ENCODE measurements around the gene FCGR3A.
"Not testable (repeated sequence)": the region's sequence is repeated elsewhere in the genome, so short reads cannot be mapped to it uniquely, and the experiment has no call there.

FCGR3A gene

DNA sequence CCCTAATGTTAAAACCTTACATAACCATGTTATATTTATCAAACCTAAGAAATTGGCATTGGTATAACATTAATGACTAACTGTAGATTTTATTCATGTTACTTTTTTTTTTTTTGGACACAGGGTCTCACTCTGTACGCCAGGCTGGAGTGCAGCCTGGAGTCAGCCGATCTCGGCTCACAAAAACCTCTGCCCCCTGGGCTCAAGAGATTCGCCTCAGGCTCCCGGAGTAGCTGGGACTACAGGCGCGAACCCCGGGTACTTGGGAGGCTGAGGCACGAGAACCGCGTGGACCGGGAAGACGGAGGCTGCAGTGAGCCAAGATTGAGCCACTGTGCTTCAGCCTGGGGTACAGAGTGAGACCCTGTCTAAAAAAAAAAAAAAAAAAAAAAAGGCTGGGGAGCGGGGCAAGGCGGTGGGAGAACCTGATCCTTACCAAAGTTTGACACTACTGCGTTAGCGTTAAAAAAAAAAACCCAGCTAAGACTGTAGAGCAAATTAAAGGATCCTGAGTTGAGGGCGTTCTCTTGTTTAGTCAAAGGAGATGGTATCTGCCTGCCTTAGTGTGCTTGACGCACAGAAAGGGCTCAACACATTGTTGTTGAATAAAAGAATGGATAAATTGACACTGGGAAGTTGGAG, 20.0 kb downstream of the FCGR3A start:
- not testable (repeated sequence) for DNase-seq

DNA sequence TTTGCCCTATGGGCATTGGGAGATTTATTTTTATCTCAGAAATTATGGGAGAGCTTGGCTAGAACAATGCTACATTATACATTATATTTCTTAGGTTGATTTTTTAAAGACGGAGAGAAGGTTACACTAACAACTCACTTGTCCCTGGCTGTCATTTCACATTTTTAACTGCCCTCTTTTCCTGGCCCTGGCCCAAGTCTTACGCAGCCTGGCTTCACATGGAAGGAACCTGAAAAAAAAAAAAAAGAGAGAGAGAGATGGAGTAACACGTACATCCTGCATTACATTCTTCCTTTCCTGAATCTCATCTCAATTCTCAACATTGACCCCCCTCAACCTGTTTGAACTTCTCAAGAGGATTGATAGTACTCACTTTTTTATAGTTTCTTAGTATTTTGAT, 21.1 kb downstream of the FCGR3A start:
- not testable (repeated sequence) for DNase-seq

DNA sequence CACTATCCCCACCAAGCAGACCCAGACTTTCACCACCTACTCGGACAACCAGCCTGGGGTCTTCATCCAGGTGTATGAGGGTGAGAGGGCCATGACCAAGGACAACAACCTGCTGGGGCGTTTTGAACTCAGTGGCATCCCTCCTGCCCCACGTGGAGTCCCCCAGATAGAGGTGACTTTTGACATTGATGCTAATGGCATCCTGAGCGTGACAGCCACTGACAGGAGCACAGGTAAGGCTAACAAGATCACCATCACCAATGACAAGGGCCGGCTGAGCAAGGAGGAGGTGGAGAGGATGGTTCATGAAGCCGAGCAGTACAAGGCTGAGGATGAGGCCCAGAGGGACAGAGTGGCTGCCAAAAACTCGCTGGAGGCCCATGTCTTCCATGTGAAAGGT, 23.7 kb downstream of the FCGR3A start:
- not testable (repeated sequence) for DNase-seq

DNA sequence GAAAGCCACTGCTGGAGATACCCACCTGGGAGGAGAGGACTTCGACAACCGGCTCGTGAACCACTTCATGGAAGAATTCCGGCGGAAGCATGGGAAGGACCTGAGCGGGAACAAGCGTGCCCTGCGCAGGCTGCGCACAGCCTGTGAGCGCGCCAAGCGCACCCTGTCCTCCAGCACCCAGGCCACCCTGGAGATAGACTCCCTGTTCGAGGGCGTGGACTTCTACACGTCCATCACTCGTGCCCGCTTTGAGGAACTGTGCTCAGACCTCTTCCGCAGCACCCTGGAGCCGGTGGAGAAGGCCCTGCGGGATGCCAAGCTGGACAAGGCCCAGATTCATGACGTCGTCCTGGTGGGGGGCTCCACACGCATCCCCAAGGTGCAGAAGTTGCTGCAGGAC, 24.3 kb downstream of the FCGR3A start:
- not testable (repeated sequence) for DNase-seq

DNA sequence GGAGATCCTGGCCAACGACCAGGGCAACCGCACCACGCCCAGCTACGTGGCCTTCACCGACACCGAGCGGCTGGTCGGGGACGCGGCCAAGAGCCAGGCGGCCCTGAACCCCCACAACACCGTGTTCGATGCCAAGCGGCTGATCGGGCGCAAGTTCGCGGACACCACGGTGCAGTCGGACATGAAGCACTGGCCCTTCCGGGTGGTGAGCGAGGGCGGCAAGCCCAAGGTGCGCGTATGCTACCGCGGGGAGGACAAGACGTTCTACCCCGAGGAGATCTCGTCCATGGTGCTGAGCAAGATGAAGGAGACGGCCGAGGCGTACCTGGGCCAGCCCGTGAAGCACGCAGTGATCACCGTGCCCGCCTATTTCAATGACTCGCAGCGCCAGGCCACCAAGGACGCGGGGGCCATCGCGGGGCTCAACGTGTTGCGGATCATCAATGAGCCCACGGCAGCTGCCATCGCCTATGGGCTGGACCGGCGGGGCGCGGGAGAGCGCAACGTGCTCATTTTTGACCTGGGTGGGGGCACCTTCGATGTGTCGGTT, 24.8 kb downstream of the FCGR3A start:
- not testable (repeated sequence) for DNase-seq

DNA sequence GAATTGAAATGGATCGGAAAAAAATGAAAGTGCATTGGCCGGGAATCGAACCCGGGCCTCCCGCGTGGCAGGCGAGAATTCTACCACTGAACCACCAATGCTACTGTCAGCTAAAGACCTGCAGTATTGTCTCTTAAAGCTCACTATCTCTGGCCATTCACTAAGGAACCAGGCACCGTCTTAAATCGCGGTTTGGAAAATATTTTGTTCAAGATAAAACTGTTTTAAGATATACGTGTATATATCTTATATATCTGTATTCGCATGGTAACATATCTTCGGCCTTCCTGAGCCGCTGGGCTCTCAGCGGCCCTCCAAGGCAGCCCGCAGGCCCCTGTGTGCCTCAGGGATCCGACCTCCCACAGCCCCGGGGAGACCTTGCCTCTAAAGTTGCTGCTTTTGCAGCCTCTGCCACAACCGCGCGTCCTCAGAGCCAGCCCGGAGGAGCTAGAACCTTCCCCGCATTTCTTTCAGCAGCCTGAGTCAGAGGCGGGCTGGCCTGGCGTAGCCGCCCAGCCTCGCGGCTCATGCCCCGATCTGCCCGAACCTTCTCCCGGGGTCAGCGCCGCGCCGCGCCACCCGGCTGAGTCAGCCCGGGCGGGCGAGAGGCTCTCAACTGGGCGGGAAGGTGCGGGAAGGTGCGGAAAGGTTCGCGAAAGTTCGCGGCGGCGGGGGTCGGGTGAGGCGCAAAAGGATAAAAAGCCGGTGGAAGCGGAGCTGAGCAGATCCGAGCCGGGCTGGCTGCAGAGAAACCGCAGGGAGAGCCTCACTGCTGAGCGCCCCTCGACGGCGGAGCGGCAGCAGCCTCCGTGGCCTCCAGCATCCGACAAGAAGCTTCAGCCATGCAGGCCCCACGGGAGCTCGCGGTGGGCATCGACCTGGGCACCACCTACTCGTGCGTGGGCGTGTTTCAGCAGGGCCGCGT, 25.5 kb downstream of the FCGR3A start, which contains the start of gene HSPA6:
HSPA6 (plus strand) TSS at position 724 of the 925 bp plus-strand sequence; CDS start at position 843, 119 bp downstream.
- peak; percentile 74 for DNase-seq

DNA sequence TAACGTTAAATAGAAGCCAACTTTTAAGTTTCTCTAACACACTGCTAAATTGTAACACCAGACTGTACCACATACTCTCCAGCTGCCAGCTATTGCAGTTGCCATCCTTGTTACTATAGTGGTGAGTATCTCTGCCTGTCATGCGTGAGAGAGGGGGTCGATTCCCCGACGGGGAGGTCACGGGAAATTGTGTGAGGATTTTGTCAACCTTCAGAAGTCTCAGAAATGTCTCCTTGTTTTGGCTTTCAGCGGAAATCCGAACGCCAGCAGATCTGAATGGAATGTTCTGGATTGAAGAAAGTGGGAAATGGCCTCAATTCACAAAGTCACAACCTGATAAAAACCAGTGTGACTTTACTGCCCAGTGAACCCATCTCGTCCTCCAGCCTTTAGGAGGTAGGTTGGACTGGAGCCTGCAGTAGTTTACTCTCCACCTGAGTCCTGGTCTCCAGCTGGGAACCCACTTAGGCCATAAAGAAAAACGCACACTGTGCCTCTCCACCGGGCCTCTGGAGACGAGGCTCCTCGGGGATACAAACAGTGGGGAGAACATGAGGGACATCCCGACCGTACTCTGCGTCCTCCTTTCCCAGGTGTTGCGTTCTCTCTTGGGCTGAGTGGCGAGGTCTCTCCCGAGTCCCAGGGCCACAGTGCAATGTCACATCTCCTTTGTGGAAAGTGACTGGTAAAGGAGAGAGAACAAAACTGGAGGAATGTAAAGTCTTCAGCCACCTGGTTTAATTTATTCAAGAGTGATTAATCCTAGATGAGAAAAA, 26.4 kb downstream of the FCGR3A start:
- not testable (repeated sequence) for DNase-seq

DNA sequence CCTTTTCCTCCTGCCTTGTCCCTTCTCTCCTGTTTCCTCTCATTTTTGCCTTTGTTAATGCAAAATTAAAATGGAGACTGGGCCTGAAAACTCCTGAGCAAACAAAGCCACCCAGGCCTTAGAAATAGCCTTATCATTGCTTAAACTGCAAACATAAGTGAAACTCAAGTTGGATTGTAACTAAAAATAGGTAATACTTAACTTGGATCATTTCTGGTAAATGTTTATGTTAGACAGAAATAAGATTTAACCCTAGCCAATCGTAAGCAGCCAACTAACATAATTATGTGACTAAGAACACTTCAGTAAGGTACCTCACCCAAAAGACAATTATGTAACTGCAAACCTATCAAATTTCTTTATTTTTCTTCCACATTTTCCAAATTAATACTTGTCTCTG, 35.7 kb downstream of the FCGR3A start:
- DNase-seq: peak; percentile 57

DNA sequence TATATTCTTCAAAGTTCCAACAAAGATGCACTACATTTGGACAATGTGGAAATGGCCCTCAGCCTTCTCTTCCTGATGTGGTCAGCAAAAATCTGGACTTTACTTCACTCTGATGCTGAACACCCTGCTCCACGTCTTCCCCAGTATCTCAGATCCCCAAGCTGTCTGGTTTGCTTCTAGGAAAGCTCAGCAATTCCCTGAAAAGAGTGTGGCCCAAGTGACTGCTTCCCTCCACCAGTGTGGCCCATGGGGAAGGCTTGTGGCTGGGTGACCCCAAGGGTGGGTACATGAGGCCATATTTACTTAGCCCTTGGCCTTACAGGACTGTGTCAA, 36.2 kb downstream of the FCGR3A start:
- not testable (repeated sequence) for DNase-seq

DNA sequence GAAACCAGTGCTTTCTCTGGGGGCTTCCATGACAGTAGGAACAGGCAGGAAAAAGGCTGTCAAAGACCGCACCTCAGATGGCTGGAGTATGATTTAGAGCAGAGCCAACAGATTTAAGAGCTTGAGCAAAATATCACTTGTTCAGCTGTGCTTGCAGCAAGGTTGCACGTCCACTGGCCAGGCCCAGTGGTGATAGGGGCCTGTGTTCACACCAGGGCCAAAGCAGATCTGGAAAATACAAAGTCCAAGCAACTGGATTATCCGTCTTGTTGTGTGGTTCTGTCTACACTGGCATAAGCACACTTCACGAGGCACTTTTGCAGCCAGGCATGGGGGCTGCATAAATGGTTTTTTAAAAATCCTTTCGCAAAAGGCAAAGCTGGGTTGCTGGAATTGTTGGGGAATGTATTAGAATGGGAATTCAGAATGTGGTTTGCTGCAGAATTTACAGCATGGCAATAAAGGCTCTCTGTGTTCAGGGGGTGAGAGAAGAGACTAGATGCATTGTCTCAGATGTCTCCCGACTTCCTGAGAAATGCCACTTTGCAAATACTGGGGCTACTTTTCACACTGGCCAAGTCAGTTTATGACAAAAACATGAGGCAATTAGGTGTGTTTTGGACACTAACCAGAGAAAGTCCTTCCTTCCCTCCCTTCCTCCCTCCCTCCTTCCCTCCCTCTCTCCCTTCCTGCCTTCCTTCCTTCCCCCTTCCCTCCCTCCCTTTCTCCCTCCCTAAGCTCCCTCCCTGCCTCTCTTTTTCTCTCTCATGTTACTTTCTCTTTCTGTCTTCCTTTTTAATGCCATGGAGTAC, 36.8 kb downstream of the FCGR3A start:
- not testable (repeated sequence) for DNase-seq

DNA sequence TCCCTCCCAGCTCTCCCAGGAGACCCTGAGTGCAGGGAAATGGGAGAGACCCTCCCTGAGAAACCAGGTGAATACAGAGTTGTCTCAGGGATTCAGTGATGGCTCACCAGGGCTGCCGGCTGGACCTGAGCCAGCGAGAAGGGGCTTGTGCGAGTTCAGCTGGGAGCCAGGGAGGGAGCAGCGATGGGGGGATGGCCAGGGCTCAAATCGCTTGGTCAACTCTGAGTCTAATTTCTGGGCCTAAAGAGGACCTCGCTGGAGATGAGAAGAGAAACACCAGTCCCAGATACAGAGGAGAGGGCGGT, 37.9 kb downstream of the FCGR3A start:
- DNase-seq: no peak

DNA sequence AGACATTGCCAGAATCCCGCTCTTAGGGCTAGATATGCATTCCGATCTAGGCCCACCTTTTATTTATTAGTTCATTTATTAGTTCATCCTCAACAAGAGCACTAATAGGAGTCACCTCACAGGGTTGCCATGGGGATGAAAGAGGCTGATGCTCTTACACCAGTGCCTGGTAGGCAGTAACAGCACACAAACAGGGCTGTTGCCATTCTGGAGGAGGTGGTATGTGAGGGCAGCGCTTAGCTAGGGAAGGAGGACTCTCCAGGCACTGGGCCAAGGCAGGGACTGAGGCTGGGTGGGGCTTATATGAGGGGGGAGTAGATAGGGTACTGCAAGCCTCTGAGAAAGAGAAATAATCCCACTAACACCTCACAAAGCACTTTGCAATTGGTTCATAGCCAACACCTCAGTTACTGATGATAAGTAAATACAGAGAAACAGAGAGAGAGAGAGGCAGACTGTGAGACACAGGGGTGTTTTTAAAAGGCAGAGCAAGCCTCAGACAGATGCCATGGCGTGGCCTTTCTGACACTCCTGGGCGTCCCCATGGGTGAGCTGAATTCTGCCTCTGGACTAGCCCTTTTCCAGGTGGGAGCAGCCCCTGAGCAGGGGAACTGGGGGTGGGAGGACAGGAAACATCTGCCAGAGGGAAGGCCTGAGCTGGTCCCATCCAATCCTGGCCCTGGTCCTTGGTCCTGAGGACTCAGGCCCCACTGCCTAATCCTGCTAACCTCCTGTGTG, 38.4 kb downstream of the FCGR3A start:
- DNase-seq: no peak

DNA sequence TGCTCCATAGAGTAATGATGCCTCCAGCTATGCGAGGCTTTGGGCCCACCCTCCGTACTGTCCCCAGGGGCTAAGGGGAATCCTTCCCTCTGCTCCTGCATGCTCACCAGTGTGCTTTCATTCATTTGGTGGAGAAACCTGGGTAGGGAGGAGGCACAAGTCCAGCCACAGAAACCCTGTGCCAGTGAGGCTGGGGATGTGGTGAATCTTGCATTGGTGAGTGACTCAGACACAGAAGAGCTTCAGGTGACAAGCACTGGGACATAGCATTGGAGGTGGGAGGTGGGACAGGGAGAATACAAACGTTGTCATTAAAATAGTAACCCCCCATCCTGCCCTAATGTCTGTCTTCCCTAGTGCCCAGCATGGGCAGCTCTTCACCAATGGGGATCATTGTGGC, 39.1 kb downstream of the FCGR3A start:
- no peak for DNase-seq

DNA sequence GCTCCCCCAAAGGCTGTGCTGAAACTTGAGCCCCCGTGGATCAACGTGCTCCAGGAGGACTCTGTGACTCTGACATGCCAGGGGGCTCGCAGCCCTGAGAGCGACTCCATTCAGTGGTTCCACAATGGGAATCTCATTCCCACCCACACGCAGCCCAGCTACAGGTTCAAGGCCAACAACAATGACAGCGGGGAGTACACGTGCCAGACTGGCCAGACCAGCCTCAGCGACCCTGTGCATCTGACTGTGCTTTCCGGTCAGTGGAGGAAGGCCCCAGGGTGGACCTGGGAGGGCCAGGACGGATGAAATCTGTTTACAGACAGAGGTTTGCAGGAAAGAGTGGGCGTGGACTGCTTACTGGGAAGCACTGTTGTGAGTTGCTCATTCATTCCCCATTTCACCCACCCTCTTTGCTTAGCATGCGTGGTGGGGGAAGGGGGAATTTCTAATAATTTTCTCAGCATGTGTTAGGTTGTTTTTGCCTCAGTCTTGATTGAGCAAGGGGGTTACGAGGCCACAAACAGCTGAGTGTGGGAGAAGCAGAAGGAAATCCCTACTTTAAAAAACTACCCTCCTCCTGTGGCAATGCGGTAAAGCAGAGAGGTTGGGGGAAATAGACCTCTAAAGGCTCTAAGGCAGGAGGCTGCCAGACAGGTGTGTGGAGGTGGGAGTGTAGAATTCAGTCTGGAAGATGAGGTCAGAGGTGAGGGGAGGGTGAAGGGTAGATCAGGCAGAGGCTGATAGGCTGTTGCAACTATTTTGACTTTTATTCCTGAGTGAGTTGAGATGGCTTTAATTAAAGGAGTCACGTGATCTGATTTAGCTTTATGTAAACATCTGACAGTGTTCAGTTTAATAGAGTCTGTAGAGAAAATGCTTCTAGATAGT, 43.0 kb downstream of the FCGR3A start:
- no peak for DNase-seq

DNA sequence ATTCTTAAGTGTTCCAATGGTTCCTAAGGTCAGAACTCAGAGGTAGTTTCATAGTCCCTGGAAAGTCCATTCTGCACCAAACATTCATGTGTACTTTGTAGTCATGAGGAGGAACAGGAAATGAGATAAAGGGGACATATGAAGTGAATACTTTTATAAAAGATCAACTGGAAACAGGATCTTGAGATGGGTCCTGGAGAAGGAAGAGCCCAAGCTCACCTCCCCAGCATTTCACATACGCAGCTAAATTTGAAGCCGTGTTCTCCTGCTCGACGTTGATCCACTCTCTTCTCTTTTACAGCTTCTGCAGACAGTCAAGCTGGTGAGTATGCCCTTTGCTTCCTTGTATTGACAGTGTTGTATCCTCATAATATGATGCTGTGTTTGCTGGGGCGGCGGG, 43.9 kb downstream of the FCGR3A start:
- no peak for DNase-seq

DNA sequence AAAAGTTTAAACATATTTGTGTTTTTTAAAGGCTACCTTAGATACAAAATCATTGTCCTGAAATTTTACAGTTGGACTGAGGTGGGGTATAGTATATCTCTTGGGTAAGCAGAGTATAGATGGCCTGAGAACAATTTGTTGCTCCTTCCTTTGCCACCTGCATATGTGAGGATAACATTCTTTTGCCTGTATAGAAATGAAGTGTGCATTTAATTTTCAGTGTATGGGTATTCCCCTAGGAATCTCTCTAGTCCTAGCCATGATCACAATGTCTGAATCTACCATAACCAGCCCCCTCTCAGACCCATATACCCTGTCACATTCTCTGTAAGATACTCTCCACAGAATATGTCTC, 46.2 kb downstream of the FCGR3A start:
- DNase-seq: no peak

DNA sequence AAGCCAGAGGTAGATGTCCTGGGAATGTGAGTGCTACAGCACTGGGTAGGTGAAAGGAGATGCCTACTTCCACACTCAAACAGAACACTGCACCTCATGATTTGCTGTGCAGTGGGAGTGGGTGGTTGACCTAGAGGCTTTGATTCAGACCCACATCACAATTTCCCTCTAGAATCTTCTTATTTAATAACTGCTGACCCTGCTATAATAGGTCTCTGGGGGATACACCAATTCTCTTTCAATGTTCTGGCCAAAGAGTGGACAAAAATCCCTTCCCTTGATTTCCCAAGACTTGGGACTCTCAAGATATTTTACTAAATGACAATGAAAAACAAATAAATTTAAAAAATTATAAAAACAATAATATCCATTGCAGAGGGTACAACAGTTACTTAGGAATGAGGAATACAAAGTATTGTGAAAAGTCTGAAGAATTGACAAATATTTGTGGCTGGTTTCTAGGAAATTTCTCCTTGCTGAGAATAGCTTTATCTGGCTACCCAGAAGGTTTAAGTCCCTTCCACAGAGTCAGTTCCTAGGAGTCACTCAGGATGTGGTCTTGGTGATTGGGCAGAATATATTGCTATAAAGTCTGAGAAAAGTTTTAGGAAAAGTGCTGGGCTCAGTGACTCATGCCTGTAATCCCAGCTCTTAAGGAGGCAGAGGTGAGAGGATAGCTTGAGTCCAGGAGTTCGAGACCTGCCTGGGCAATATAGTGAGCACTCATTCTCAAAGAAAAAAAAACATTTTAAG, 46.8 kb downstream of the FCGR3A start:
- DNase-seq: peak; percentile 58

DNA sequence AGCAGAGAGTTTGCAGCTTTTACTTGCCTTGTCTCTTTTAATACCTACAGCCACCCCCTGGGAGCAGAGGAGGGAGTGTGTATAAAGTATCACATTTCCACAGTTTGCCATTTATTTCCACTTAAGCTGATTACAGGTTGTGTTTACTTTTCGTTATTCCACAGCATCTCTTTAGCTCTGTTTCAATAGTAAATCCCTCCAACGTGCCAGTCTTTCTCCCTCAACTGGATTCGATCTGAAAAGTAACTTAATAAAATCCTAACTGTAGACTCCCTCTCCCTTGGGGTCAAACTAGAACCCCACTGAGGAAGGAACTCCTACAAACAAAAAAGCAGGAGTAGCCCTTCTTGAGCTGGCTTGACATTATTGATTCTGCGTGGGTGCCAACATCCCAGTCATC, 47.4 kb downstream of the FCGR3A start:
- DNase-seq: no peak

DNA sequence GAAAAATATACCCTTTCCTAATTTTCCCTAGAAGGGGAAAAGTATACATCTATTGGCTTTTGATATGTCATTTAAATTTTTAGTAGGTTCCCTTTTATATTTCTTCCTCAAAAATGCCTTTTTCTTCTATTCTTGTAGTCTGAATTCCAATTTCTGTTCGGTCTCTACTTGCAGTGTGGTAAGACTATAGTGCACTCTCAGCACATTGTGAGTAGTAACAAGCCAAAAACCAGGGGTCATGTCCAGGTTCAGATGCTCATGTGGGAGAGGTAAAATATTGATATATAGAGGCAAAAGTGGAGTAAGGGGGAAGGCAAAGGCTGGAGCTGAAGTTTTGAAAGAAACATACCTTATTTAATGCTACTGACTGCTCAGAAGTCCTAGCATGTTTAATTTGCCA, 48.4 kb downstream of the FCGR3A start:
- no peak for DNase-seq
